Muscle of leg (tissue), 11 donors: Measurements from ENCODE around the gene PRR15L. TPM values are rescaled to one million over a fixed set of nuclear protein-coding genes. Genes with fewer than 3 reads are reported as not detected.

Experiments used
- DNase-seq: peaks from one replicate; pipeline ENCODE4 v3.0.0; 2013
- H3K27ac ChIP-seq: one replicate; pipeline ENCODE4 v1.5.1; 2013; ENCODE audit warnings: mild to moderate bottlenecking, low read length, control low read depth
- H3K27me3 ChIP-seq: one replicate; pipeline ENCODE4 v1.6.1; 2013; ENCODE audit warnings: low read length; ENCODE audit not compliant: control insufficient read depth, insufficient read depth
- H3K36me3 ChIP-seq: one replicate; pipeline ENCODE4 v1.6.1; 2013; ENCODE audit warnings: low read length; ENCODE audit not compliant: control insufficient read depth, insufficient read depth
- H3K4me1 ChIP-seq: one replicate; pipeline ENCODE4 v1.6.1; 2013; ENCODE audit warnings: low read length; ENCODE audit not compliant: control insufficient read depth, insufficient read depth
- H3K4me3 ChIP-seq: one replicate; pipeline ENCODE4 v1.5.1; 2013; ENCODE audit warnings: low read length, control low read depth
- H3K9me3 ChIP-seq: replicated peaks from 2 replicates; pipeline ENCODE4 v1.6.1; 2013; ENCODE audit warnings: low read depth, low read length; ENCODE audit not compliant: control insufficient read depth
- WGBS: methylation state at CpG from one replicate; pipeline ENCODE4 v1.1.5; 2013; ENCODE audit warnings: missing lambda C conversion rate; ENCODE audit not compliant: insufficient coverage; 5-methylcytosine and 5-hydroxymethylcytosine counted together
- polyA plus RNA-seq, 8 donors: library from polyadenylated mRNA; unstranded; fragments of 120-200 nt; gene quantifications; one replicate each; pipeline versions ENCODE4 v1.2.1 to v1.2.3, GENCODE V29; 2013; ENCODE audit warnings: inconsistent platforms in 1 of 8, low replicate concordance in 1 of 8; ENCODE audit not compliant: insufficient read length in 8 of 8, insufficient read depth in 1 of 8
- total RNA-seq: library from RNA; stranded (reverse); fragments of 120-200 nt; gene quantifications from one replicate; pipeline ENCODE4 v1.2.4, GENCODE V29; 2013

PRR15L gene
- total and polyA plus RNA-seq, 9 donors = 0.11 to 10.7 (median 0.21) TPM; not detected in 3

DNA sequence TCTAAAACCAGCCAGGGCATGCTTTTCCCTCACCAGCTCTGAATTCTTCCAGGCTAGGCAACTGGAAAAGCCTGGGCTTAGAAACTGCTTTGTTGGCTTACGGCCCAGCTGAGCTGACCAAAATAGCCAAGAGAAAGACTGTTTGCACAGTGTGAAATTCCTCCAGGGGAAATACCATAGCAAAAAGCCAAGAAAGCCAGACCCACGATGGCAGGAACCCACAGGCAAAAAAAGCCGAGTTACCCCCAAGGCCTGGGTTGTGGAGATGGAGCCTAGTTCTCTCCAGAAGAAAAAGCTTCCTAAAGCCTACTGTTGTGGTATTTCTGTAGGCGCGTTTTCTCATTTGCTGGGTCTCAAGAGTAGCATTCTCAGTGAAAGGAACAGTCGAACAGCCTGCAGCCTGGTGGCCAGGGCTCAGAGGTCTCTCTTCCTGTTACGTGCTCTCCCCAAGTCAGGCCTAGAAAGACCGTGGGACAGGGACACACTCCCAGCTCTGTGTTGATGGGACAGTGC is 52.4 kb downstream of the PRR15L start:
- DNase-seq = peak; percentile 94
- Histone ChIP-seq H3K27me3 (no peaks in the 10 kb centered on the region), H3K4me1 (peaks cover 65% of the 10 kb centered on the region), H3K4me3 (no peak overlapping the region), H3K36me3 (peaks cover 5% of the 10 kb centered on the region), H3K27ac (peak overlapping the region; percentile 94), H3K9me3 (no peaks in the 10 kb centered on the region)
- 8% methylated on average over 8 of the region's 8 CpGs for WGBS

DNA sequence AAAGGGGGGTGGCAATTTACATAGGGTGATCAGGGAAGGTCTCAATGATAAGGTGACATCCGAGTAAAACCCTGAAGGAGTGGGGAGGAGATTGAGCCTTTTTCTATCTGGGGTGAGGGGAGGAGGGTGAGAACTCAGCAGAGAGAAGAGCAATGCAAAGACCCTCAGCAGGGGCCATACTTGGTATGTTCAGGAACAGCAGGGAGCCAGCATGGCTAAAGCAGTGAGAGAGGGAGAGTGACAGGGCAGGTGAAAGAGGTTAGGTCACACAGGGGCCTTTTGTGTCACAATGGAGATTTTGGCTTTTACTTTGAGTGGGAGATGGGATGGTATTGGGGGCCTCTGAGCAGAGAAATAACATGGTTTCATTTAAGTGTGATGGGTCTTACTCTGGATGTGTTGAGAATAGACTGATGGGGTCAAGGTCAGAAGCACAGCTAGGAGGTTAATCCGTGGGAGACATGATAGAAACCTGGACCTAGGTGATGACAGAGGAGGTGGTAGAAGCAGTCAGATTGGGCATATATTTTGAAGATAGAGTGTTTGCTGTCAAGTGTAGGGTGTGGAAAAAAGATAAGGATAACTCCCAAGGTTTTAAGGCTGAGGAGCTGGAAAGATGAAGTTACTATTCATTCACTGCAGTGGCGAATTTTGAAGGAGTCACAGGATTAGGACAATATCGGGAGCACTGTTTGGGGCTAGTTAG is 55.5 kb downstream of the PRR15L start:
- Histone ChIP-seq H3K27ac (no peak overlapping the region), H3K36me3 (peaks cover 13% of the 10 kb centered on the region), H3K9me3 (no peaks in the 10 kb centered on the region), H3K4me3 (no peak overlapping the region), H3K27me3 (no peaks in the 10 kb centered on the region), H3K4me1 (peaks cover 71% of the 10 kb centered on the region)
- DNase-seq = no peak
- 40% methylated on average over 3 of the region's 4 CpGs for WGBS

Other genes with a start within 250 kb of the PRR15L start
- 0.09 TPM for gene TBX21, start 224.6 kb downstream of the PRR15L start, total RNA-seq
- gene TBX21, start 224.6 kb downstream of the PRR15L start, polyA plus RNA-seq = under 1 TPM; 0.12 to 0.34 (median 0.18) TPM
- 9.7 TPM for gene OSBPL7, start 136.1 kb downstream of the PRR15L start, total RNA-seq
- gene OSBPL7, start 136.1 kb downstream of the PRR15L start, polyA plus RNA-seq = 10 to 100 TPM in 5 of 8 donors, 1 to 10 TPM in 3; 7.1 to 18.7 (median 11.9) TPM
- 37.5 TPM for gene MRPL10, start 126.3 kb downstream of the PRR15L start, total RNA-seq
- gene MRPL10, start 126.3 kb downstream of the PRR15L start, polyA plus RNA-seq = 10 to 100 TPM; 47.1 to 62.9 (median 57.2) TPM
- gene LRRC46, start 126.2 kb downstream of the PRR15L start, total RNA-seq = 0.04 TPM
- gene LRRC46, start 126.2 kb downstream of the PRR15L start, polyA plus RNA-seq = 1 to 10 TPM in 5 of 8 donors, under 1 TPM in 3; 0.57 to 1.6 (median 1.1) TPM
- gene SCRN2, start 116.6 kb downstream of the PRR15L start, total RNA-seq = 33.8 TPM
- gene SCRN2, start 116.6 kb downstream of the PRR15L start, polyA plus RNA-seq = 10 to 100 TPM; 20.3 to 33.7 (median 24.5) TPM
- 0.18 TPM for gene SP6, start 106.7 kb downstream of the PRR15L start, total RNA-seq
- gene SP6, start 106.7 kb downstream of the PRR15L start, polyA plus RNA-seq = 1 to 10 TPM in 6 of 8 donors, under 1 TPM in 2; 0.69 to 3.2 (median 1.2) TPM
- 2.0 TPM for gene SP2, start 61.6 kb downstream of the PRR15L start, total RNA-seq
- 10 to 100 TPM; 13.3 to 19.5 (median 17.0) TPM for gene SP2, start 61.6 kb downstream of the PRR15L start, polyA plus RNA-seq
- 11.8 TPM for gene PNPO, start 16.3 kb downstream of the PRR15L start, total RNA-seq
- 10 to 100 TPM in 1 of 8 donors, 1 to 10 TPM in 7; 5.9 to 10.2 (median 8.8) TPM for gene PNPO, start 16.3 kb downstream of the PRR15L start, polyA plus RNA-seq
- gene CDK5RAP3, start 13.2 kb upstream of the PRR15L start, total RNA-seq = 90.3 TPM
- gene CDK5RAP3, start 13.2 kb upstream of the PRR15L start, polyA plus RNA-seq = 10 to 100 TPM; 72.6 to 99.0 (median 83.5) TPM
- 99.2 TPM for gene COPZ2, start 79.9 kb upstream of the PRR15L start, total RNA-seq
- 10 to 100 TPM; 30.1 to 68.0 (median 46.7) TPM for gene COPZ2, start 79.9 kb upstream of the PRR15L start, polyA plus RNA-seq
- gene NFE2L1, start 90.5 kb upstream of the PRR15L start, total RNA-seq = 68.7 TPM
- 100 to 1,000 TPM; 199 to 326 (median 258) TPM for gene NFE2L1, start 90.5 kb upstream of the PRR15L start, polyA plus RNA-seq
- gene CBX1, start 143.6 kb upstream of the PRR15L start, total RNA-seq = 54.0 TPM
- 100 to 1,000 TPM in 3 of 8 donors, 10 to 100 TPM in 5; 75.5 to 118 (median 88.9) TPM for gene CBX1, start 143.6 kb upstream of the PRR15L start, polyA plus RNA-seq
- gene SNX11, start 149.9 kb upstream of the PRR15L start, total RNA-seq = 6.9 TPM
- 10 to 100 TPM in 7 of 8 donors, 1 to 10 TPM in 1; 9.1 to 12.9 (median 11.3) TPM for gene SNX11, start 149.9 kb upstream of the PRR15L start, polyA plus RNA-seq